Type B pancreatic cell (in vitro differentiated cells): Measurements from ENCODE around the gene METRN. TPM values are rescaled to one million over a fixed set of nuclear protein-coding genes. Genes with fewer than 3 reads are reported as not detected.

Source experiments
- DNase-seq: peaks from one replicate; pipeline ENCODE4 v3.0.0; 2021; ENCODE audit warnings: mixed read lengths; ENCODE audit not compliant: unreplicated experiment; ENCODE audit errors: extremely low spot score
- H3K27ac Mint-ChIP-seq: 2 replicates; pipeline ENCODE4 v1.8.0; 2021; ENCODE audit warnings: mild to moderate bottlenecking, mixed read lengths
- H3K27me3 Mint-ChIP-seq: 2 replicates; pipeline ENCODE4 v1.8.0; 2021; ENCODE audit warnings: mixed read lengths
- H3K36me3 Mint-ChIP-seq: 2 replicates; pipeline ENCODE4 v1.8.0; 2021; ENCODE audit warnings: mixed read lengths
- H3K4me1 Mint-ChIP-seq: one replicate; pipeline ENCODE4 v1.8.0; 2021; ENCODE audit warnings: mixed read lengths; ENCODE audit not compliant: unreplicated experiment
- H3K4me3 Mint-ChIP-seq: 2 replicates; pipeline ENCODE4 v1.8.0; 2021; ENCODE audit warnings: mild to moderate bottlenecking, mixed read lengths
- H3K9me3 Mint-ChIP-seq: 2 replicates; pipeline ENCODE4 v1.8.0; 2021; ENCODE audit warnings: mixed read lengths
- CTCF ChIP-seq: fragments of 200-600 bp; sonication (generic); conservative IDR thresholded peaks from 2 replicates; pipeline ENCODE4 v1.5.0; 2021; ENCODE audit warnings: antibody characterized with exemption, mild to moderate bottlenecking
- total RNA-seq: library from RNA; stranded (reverse); gene quantifications from 2 replicates; pipeline ENCODE4 v1.2.1, GENCODE V29; 2021; ENCODE audit warnings: low replicate concordance

The METRN gene
- total RNA-seq, 1 donor from 2014 or later, result 97.1 TPM

GRCh38 chr16:764848-765487 lies 50.0 kb downstream of the METRN start:
- TF ChIP-seq CTCF, result no peak
- no peak overlapping the region for H3K27ac Mint-ChIP-seq
- H3K27me3 Mint-ChIP-seq, result no peaks in the 10 kb centered on the region
- H3K4me3 Mint-ChIP-seq, result no peak overlapping the region
- no peaks in the 10 kb centered on the region for H3K4me1 Mint-ChIP-seq
- H3K9me3 Mint-ChIP-seq, result no peaks in the 10 kb centered on the region
- no peak for DNase-seq
- no peaks in the 10 kb centered on the region for H3K36me3 Mint-ChIP-seq

GRCh38 chr16:765488-765865 lies 50.6 kb downstream of the METRN start:
- Mint-ChIP-seq H3K36me3 (no peaks in the 10 kb centered on the region), H3K9me3 (no peaks in the 10 kb centered on the region), H3K27me3 (no peaks in the 10 kb centered on the region), H3K4me1 (no peaks in the 10 kb centered on the region), H3K4me3 (no peak overlapping the region), H3K27ac (no peak overlapping the region)
- TF ChIP-seq CTCF, result no peak
- DNase-seq, result no peak

- no peak for TF ChIP-seq CTCF
- Mint-ChIP-seq H3K4me3 (no peak overlapping the region), H3K36me3 (no peaks in the 10 kb centered on the region), H3K9me3 (no peaks in the 10 kb centered on the region), H3K27ac (no peak overlapping the region), H3K27me3 (no peaks in the 10 kb centered on the region), H3K4me1 (no peaks in the 10 kb centered on the region)
- DNase-seq, result no peak
Measured at GRCh38 chr16:766008-766819, 51.3 kb downstream of the METRN start.

- DNase-seq, result no peak
- H3K4me1 Mint-ChIP-seq, result no peaks in the 10 kb centered on the region
- no peaks in the 10 kb centered on the region for H3K27me3 Mint-ChIP-seq
- TF ChIP-seq CTCF, result no peak
- H3K27ac Mint-ChIP-seq, result no peak overlapping the region
- no peak overlapping the region for H3K4me3 Mint-ChIP-seq
- H3K36me3 Mint-ChIP-seq, result no peaks in the 10 kb centered on the region
- no peaks in the 10 kb centered on the region for H3K9me3 Mint-ChIP-seq
Measured at GRCh38 chr16:766820-767640, 52.1 kb downstream of the METRN start.

GRCh38 chr16:767743-768235 lies 52.9 kb downstream of the METRN start:
- DNase-seq, result no peak
- Mint-ChIP-seq H3K36me3 (no peaks in the 10 kb centered on the region), H3K27ac (no peak overlapping the region), H3K27me3 (no peaks in the 10 kb centered on the region), H3K4me1 (no peaks in the 10 kb centered on the region), H3K9me3 (no peaks in the 10 kb centered on the region), H3K4me3 (no peak overlapping the region)
- no peak for TF ChIP-seq CTCF
